Tibial nerve (tissue), 4 donors: Measurements from ENCODE around the gene TBC1D5. TPM values are rescaled to one million over a fixed set of nuclear protein-coding genes. Genes with fewer than 3 reads are reported as not detected.
A peak's percentile ranks its signal among the peaks of the same experiment; 100 is the strongest.
"Not testable (repeated sequence)": the region's sequence is repeated elsewhere in the genome, so short reads cannot be mapped to it uniquely, and the experiment has no call there.

Experiments
- DNase-seq, 2 donors: peaks; one replicate each; pipeline ENCODE4 v3.0.0-alpha.2; 2019; ENCODE audit warnings: low spot score in 2 of 2
- H3K27ac ChIP-seq, 4 donors: fragments of 200-600 bp; sonication (generic) in 3 of 4; one replicate each; pipeline ENCODE4 v1.5.1; 2017 to 2019; ENCODE audit warnings: mild to moderate bottlenecking in 1 of 4
- H3K27me3 ChIP-seq, 2 donors: fragments of 200-600 bp; sonication (generic) in 1 of 2; one replicate each; pipeline versions ENCODE4 v1.5.1 to v1.6.0; 2017 to 2019
- H3K36me3 ChIP-seq, 3 donors: fragments of 200-600 bp; sonication (generic); one replicate each; pipeline ENCODE4 v1.5.1; 2018 to 2019
- H3K4me1 ChIP-seq, 4 donors: fragments of 200-600 bp; sonication (generic) in 3 of 4; one replicate each; pipeline ENCODE4 v1.5.1; 2017 to 2019
- H3K4me3 ChIP-seq, 4 donors: fragments of 200-600 bp; sonication (generic) in 3 of 4; one replicate each; pipeline ENCODE4 v1.5.1; 2017 to 2019; ENCODE audit warnings: mild to moderate bottlenecking in 1 of 4, moderate library complexity in 1 of 4
- H3K9me3 ChIP-seq, 4 donors: fragments of 200-600 bp; sonication (generic) in 3 of 4; one replicate each; pipeline ENCODE4 v1.5.1; 2017 to 2019
- CTCF ChIP-seq, 5 experiments: fragments of 200-600 bp in 3 of 5; fragments of 450-650 bp in 2 of 5; sonication (generic) in 3 of 5; IDR thresholded peaks; one replicate each; pipeline ENCODE4 v1.5.1; 2016 to 2019; ENCODE audit warnings: antibody characterized with exemption in 5 of 5, mild to moderate bottlenecking in 3 of 5, moderate library complexity in 2 of 5
- EP300 ChIP-seq, 2 donors: sonication (generic); formaldehyde crosslinking; IDR thresholded peaks; one replicate each; pipeline ENCODE4 v1.6.1; 2017; ENCODE audit warnings: antibody characterized with exemption in 2 of 2, mild to moderate bottlenecking in 1 of 2
- POLR2A ChIP-seq, 2 donors: fragments of 450-650 bp; IDR thresholded peaks; one replicate each; pipeline ENCODE4 v1.6.1; 2017; ENCODE audit warnings: antibody characterized with exemption in 2 of 2, mild to moderate bottlenecking in 2 of 2, moderate library complexity in 2 of 2
- WGBS, 2 donors: methylation state at CpG; one replicate each; pipeline ENCODE4 v1.1.5; 2018; 5-methylcytosine and 5-hydroxymethylcytosine counted together
- total RNA-seq, 4 donors: library from RNA; depleted of rRNA; stranded (reverse); fragments of >200 nt; gene quantifications; one replicate each; pipeline ENCODE4 v1.1.0, GENCODE V29; 2016

The TBC1D5 gene
- 100 to 1,000 TPM in 1 of 4 donors, 10 to 100 TPM in 3; 55.2 to 128 (median 79.4) TPM for total RNA-seq

- no peaks in the 10 kb centered on the region for H3K27me3 ChIP-seq
- H3K4me1 ChIP-seq: peaks cover 0 to 47% (median 28%) of the 10 kb centered on the region in 4 donors
- WGBS, 2 donors: 0% methylated on average over 74 to 82 of the region's 86 CpGs
- TF ChIP-seq POLR2A (IDR thresholded peaks at IDR 0.05) (peak; percentile 82 to 84), EP300 (IDR thresholded peaks at IDR 0.05) (peak in 1 of 2 donors; percentile 90), CTCF (IDR thresholded peaks at IDR 0.05) (peak in 3 of 5 experiments; percentile 12 to 38 (median 20))
- no peaks in the 10 kb centered on the region for H3K9me3 ChIP-seq
- DNase-seq: peak; percentile 88 to 90
- H3K36me3 ChIP-seq: no peaks in the 10 kb centered on the region
- H3K4me3 ChIP-seq: peak within 1 kb of the TSS; percentile 56 to 98 (median 93)
- peak within 1 kb of the TSS; percentile 96 to 99 (median 98) for H3K27ac ChIP-seq
These were observed at the start of gene TBC1D5 for GRCh38 chr3:17742102-17742879. TBC1D5 (minus strand) TSS chr3:17742631; CDS start chr3:17508570, 234,061 bp downstream.

DNA sequence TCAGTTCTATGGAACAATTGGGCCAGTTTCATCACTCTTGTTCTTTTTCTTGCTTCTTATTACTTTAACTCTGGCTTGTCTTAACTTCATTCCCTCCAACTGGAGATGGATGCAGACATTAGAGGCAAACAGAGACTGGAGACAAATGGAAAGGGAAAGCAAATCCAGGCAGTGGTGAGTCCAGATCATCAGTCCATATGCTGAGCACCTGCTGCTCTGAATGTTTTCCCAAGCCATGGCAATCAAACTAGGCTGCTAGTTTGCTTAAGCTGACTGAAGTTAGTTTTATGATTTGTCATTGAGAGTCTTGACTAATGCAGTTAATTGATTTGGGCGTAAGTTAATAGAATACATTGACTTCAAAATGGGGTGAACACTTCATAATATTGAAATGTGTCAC is 41.0 kb upstream of the TBC1D5 start:
- no peaks in the 10 kb centered on the region for H3K27me3 ChIP-seq
- no peak overlapping the region for H3K4me3 ChIP-seq
- DNase-seq: no peak
- H3K27ac ChIP-seq: no peak overlapping the region
- 92 to 100% methylated on average over 1 of the region's 1 CpG for WGBS, 2 donors
- no peak for TF ChIP-seq CTCF (IDR thresholded peaks at IDR 0.05)
- no peak for TF ChIP-seq POLR2A (IDR thresholded peaks at IDR 0.05)
- TF ChIP-seq EP300 (IDR thresholded peaks at IDR 0.05): no peak
- no peaks in the 10 kb centered on the region for H3K4me1 ChIP-seq
- peaks cover 0 to 8% (median 0%) of the 10 kb centered on the region in 4 donors for H3K9me3 ChIP-seq
- H3K36me3 ChIP-seq: no peaks in the 10 kb centered on the region

DNA sequence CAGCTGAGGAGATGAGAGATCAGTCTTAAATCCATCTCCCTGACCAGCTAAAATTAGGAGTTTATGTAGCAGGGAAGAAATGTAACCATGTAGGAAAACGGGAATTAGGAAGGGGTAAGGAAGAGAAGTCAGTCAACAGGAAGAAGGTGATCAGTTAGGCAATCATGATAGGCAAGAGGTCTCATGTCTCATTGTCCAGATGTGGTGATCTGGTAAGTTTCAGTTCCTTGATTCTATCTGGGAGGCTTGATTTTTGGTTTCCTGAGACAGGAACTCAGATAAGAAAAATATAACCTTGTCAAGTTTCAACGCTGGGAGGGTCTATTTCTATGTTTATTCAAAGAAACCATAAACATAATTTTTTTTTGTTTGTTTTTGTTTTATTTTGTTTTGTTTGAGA is 40.3 kb upstream of the TBC1D5 start:
- H3K27ac ChIP-seq: no peak overlapping the region
- H3K27me3 ChIP-seq: no peaks in the 10 kb centered on the region
- H3K36me3 ChIP-seq: no peaks in the 10 kb centered on the region
- no peak overlapping the region for H3K4me3 ChIP-seq
- no peak for TF ChIP-seq POLR2A (IDR thresholded peaks at IDR 0.05)
- no peak for TF ChIP-seq CTCF (IDR thresholded peaks at IDR 0.05)
- TF ChIP-seq EP300 (IDR thresholded peaks at IDR 0.05): no peak
- no peaks in the 10 kb centered on the region for H3K4me1 ChIP-seq
- H3K9me3 ChIP-seq: peaks cover 0 to 8% (median 0%) of the 10 kb centered on the region in 4 donors
- no peak for DNase-seq
- WGBS, 2 donors: 54 to 63% methylated on average over 2 of the region's 2 CpGs

- not testable (repeated sequence) for H3K27me3 ChIP-seq, H3K4me3 ChIP-seq, H3K36me3 ChIP-seq, DNase-seq, H3K4me1 ChIP-seq, H3K9me3 ChIP-seq, H3K27ac ChIP-seq
- 48 to 57% methylated on average over 2 of the region's 2 CpGs for WGBS, 2 donors
These were observed 37.9 kb upstream of the TBC1D5 start for GRCh38 chr3:17780369-17780768.

GRCh38 chr3:17779304-17780250 is 37.1 kb upstream of the TBC1D5 start:
- 79 to 89% methylated on average over 7 of the region's 7 CpGs for WGBS, 2 donors
- not testable (repeated sequence) for DNase-seq

GRCh38 chr3:17777326-17777725 is 34.9 kb upstream of the TBC1D5 start:
- H3K4me1 ChIP-seq, H3K4me3 ChIP-seq, H3K27ac ChIP-seq, H3K27me3 ChIP-seq, DNase-seq, H3K36me3 ChIP-seq: not testable (repeated sequence)
- 82 to 88% methylated on average over 6 of the region's 6 CpGs for WGBS, 2 donors
- H3K9me3 ChIP-seq: peaks cover 0 to 12% (median 0%) of the 10 kb centered on the region in 4 donors

More at GRCh38 chr3:17779304-17780250, 37.1 kb upstream of the TBC1D5 start:
- H3K36me3 ChIP-seq, H3K9me3 ChIP-seq, H3K4me1 ChIP-seq, H3K4me3 ChIP-seq, H3K27me3 ChIP-seq, H3K27ac ChIP-seq: not testable (repeated sequence)
